ENCODE results near the gene CEACAM21.

The CEACAM21 gene

DNA sequence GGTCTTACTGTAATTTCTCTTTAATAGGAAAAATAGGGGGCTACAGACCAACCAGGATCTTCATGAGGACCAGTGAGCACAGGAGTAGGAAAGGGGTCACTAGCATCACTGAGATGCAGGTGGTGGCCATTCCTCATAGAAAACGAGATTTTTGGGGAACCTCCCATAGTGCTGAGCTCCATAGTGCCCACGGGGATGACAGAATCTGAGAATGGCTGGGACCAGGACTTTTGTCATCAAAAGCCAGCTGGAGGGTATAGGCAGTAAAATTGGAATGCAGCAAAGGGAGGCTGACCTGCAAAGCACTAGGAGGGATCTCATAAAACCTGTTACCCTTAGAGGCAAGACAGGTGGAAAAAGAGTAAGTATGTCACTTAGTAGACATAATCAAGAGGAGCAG, 28.4 kb upstream of the CEACAM21 start:
- Histone ChIP-seq H3K27me3 (replicated peaks; ENCODE audit: insufficient read depth, low read length) (no peaks in the 10 kb centered on the region), H3K9me2 (replicated peaks; ENCODE audit: insufficient read depth, low read length) (no peaks in the 10 kb centered on the region), H4K20me1 (ENCODE audit: insufficient read depth, low read length) (no peaks in the 10 kb centered on the region), H3K4me2 (ENCODE audit: low read depth, low read length) (peak overlapping the region; percentile 90), H3F3A (ENCODE audit: insufficient read depth, low read length) (peaks cover 70% of the 10 kb centered on the region), H3K9me3 (replicated peaks; ENCODE audit: insufficient read depth, low read length) (no peaks in the 10 kb centered on the region), H2AFZ (ENCODE audit: low read length) (0 out of 2 replicates have a peak overlapping the region, but pooled peaks have one; percentile 35), H3K4me3 (ENCODE audit: low read length) (peak overlapping the region; percentile 95; the same call in 1 of the 2 replicates), H3K27ac (ENCODE audit: low read length) (peak overlapping the region; percentile 99; the same call in 1 of the 2 replicates), H3K9ac (ENCODE audit: low read length) (peak overlapping the region; percentile 99; the same call in 1 of the 2 replicates), H3K4me1 (ENCODE audit: low read length) (peaks cover 36% of the 10 kb centered on the region), H3K36me3 (replicated peaks; ENCODE audit: insufficient read depth, low read length) (no peaks in the 10 kb centered on the region), H3K79me2 (ENCODE audit: low read length) (peaks cover 65% of the 10 kb centered on the region)
- DNase-seq = no peak
- TF ChIP-seq, protein P1, sequence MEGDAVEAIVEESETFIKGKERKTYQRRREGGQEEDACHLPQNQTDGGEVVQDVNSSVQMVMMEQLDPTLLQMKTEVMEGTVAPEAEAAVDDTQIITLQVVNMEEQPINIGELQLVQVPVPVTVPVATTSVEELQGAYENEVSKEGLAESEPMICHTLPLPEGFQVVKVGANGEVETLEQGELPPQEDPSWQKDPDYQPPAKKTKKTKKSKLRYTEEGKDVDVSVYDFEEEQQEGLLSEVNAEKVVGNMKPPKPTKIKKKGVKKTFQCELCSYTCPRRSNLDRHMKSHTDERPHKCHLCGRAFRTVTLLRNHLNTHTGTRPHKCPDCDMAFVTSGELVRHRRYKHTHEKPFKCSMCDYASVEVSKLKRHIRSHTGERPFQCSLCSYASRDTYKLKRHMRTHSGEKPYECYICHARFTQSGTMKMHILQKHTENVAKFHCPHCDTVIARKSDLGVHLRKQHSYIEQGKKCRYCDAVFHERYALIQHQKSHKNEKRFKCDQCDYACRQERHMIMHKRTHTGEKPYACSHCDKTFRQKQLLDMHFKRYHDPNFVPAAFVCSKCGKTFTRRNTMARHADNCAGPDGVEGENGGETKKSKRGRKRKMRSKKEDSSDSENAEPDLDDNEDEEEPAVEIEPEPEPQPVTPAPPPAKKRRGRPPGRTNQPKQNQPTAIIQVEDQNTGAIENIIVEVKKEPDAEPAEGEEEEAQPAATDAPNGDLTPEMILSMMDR (IDR thresholded peaks at IDR 0.05; ENCODE audit: low read length) = no peak
- TF ChIP-seq EZH2 (optimal IDR thresholded peaks at IDR 0.05; ENCODE audit: low read depth, low read length) = no peak
- TF ChIP-seq EZH2phosphoT487 (IDR thresholded peaks at IDR 0.05; ENCODE audit: low read length) = no peak

DNA sequence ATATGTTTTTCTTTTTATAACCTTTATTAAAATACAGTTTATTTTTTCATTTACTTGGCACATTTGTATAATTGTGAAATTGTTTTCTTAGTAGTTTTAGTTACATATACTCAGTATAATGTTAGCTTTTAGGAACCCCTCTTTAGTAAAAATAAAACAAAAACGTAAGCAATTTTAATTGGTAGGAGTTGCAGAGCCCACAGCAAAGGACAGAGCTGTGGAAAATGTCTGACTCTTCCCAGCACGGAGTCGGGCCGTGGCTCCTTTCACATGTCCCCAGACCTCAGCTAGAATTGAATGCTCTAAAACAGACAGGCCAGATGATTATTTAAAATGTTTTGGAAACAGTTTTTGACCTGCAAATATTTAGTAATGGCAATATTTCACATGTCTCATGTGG, 27.9 kb upstream of the CEACAM21 start:
- H3K36me3 ChIP-seq (replicated peaks; ENCODE audit: insufficient read depth, low read length) = no peaks in the 10 kb centered on the region
- H3K4me2 ChIP-seq (ENCODE audit: low read depth, low read length) = peak overlapping the region; percentile 90
- H3K4me1 ChIP-seq (ENCODE audit: low read length) = peaks cover 36% of the 10 kb centered on the region
- H3K79me2 ChIP-seq (ENCODE audit: low read length) = peaks cover 70% of the 10 kb centered on the region
- peaks cover 72% of the 10 kb centered on the region for H3F3A ChIP-seq (ENCODE audit: insufficient read depth, low read length)
- no peaks in the 10 kb centered on the region for H3K9me3 ChIP-seq (replicated peaks; ENCODE audit: insufficient read depth, low read length)
- no peaks in the 10 kb centered on the region for H3K27me3 ChIP-seq (replicated peaks; ENCODE audit: insufficient read depth, low read length)
- TF ChIP-seq EZH2phosphoT487 (IDR thresholded peaks at IDR 0.05; ENCODE audit: low read length) = no peak
- no peak for TF ChIP-seq EZH2 (optimal IDR thresholded peaks at IDR 0.05; ENCODE audit: low read depth, low read length)
- TF ChIP-seq, protein P1 (IDR thresholded peaks at IDR 0.05; ENCODE audit: low read length) = no peak
- H3K9me2 ChIP-seq (replicated peaks; ENCODE audit: insufficient read depth, low read length) = no peaks in the 10 kb centered on the region
- peak overlapping the region; percentile 99 for H3K27ac ChIP-seq (ENCODE audit: low read length)
- DNase-seq = no peak
- peak overlapping the region; percentile 99 for H3K9ac ChIP-seq (ENCODE audit: low read length)
- H4K20me1 ChIP-seq (ENCODE audit: insufficient read depth, low read length) = no peaks in the 10 kb centered on the region
- no peak overlapping the region for H2AFZ ChIP-seq (ENCODE audit: low read length)
- H3K4me3 ChIP-seq (ENCODE audit: low read length) = peak overlapping the region; percentile 95; the same call in 1 of the 2 replicates

DNA sequence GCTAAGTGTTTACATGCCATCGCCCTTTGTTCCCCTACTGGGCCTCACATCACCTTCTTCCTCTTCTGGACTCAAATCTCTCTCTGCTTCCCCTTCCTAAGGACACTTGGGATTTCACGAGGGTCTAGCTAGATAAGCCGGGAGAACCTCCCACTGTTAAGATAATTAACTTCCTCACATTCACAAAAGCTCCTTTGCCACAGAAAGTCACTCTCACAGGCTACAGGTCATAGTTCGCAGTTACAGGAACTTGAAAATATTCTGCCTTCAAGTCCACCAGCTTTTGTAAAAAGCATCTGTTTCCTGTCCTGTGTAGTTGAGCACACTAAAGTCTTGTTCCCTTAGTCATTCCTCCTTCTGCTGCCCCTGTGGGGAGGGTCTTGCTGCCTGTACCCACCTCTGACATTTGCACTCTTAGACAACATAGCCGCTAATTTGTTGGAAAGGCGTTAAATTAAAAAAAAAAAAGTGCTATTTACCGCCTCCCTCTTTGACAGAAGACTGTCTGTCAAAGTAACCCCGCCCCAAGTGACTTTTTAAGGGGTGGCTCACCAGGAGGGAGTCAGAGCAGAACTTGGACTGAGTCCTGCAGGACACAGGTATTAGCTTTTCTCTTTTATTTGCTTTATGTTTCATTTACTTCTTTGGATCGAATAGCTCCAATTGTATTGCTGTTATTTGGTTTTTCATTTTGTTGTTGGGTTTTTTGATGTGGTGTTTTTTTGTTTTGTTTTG, 26.8 kb upstream of the CEACAM21 start:
- Histone ChIP-seq H2AFZ (ENCODE audit: low read length) (no peak overlapping the region), H3F3A (ENCODE audit: insufficient read depth, low read length) (peaks cover 72% of the 10 kb centered on the region), H3K4me3 (ENCODE audit: low read length) (peak overlapping the region; percentile 95), H3K27ac (ENCODE audit: low read length) (peak overlapping the region; percentile 99), H3K27me3 (replicated peaks; ENCODE audit: insufficient read depth, low read length) (no peaks in the 10 kb centered on the region), H3K36me3 (replicated peaks; ENCODE audit: insufficient read depth, low read length) (no peaks in the 10 kb centered on the region; the same call in 1 of the 2 replicates), H4K20me1 (ENCODE audit: insufficient read depth, low read length) (no peaks in the 10 kb centered on the region), H3K9me3 (replicated peaks; ENCODE audit: insufficient read depth, low read length) (no peaks in the 10 kb centered on the region), H3K9me2 (replicated peaks; ENCODE audit: insufficient read depth, low read length) (no peaks in the 10 kb centered on the region), H3K4me1 (ENCODE audit: low read length) (peaks cover 45% of the 10 kb centered on the region), H3K79me2 (ENCODE audit: low read length) (peaks cover 81% of the 10 kb centered on the region), H3K9ac (ENCODE audit: low read length) (peak overlapping the region; percentile 99), H3K4me2 (ENCODE audit: low read depth, low read length) (peak overlapping the region; percentile 90)
- DNase-seq = peak; percentile 93
- TF ChIP-seq EZH2 (optimal IDR thresholded peaks at IDR 0.05; ENCODE audit: low read depth, low read length) (no peak), EZH2phosphoT487 (IDR thresholded peaks at IDR 0.05; ENCODE audit: low read length) (no peak)
- TF ChIP-seq, protein P1 (IDR thresholded peaks at IDR 0.05; ENCODE audit: low read length) = no peak
